HG03521 (cell line): ENCODE measurements around the gene ADAMTSL3.

ENCODE experiments used
- ATAC-seq: cut with Tn5 transposase; IDR thresholded peaks from one replicate; pipeline ENCODE4 v1.9.1; 2021; ENCODE audit warnings: mild to moderate bottlenecking, moderate library complexity; ENCODE audit not compliant: unreplicated experiment

The ADAMTSL3 gene

GRCh38 chr15:83654379-83655236, 685 bp downstream of the ADAMTSL3 start:
- no peak for ATAC-seq

GRCh38 chr15:83655237-83655616, 1.3 kb downstream of the ADAMTSL3 start:
- ATAC-seq, result no peak

- ATAC-seq, result no peak
These were observed 2.3 kb downstream of the ADAMTSL3 start for GRCh38 chr15:83656192-83656591.

- ATAC-seq, result no peak
These were observed 3.1 kb downstream of the ADAMTSL3 start for GRCh38 chr15:83656943-83657528.

GRCh38 chr15:83657549-83657948, 3.6 kb downstream of the ADAMTSL3 start:
- no peak for ATAC-seq

- no peak for ATAC-seq
These were observed 4.8 kb downstream of the ADAMTSL3 start for GRCh38 chr15:83658430-83659416.

GRCh38 chr15:83659417-83659812, 5.5 kb downstream of the ADAMTSL3 start:
- no peak for ATAC-seq

GRCh38 chr15:83665480-83665879, 11.6 kb downstream of the ADAMTSL3 start:
- ATAC-seq, result no peak

GRCh38 chr15:83670672-83671229, 16.8 kb downstream of the ADAMTSL3 start:
- ATAC-seq, result no peak

GRCh38 chr15:83671603-83672002, 17.7 kb downstream of the ADAMTSL3 start:
- no peak for ATAC-seq

- ATAC-seq, result no peak
These were observed 19.5 kb downstream of the ADAMTSL3 start for GRCh38 chr15:83673385-83673784.

GRCh38 chr15:83682476-83683088, 28.7 kb downstream of the ADAMTSL3 start:
- no peak for ATAC-seq

GRCh38 chr15:83685916-83686332, 32.0 kb downstream of the ADAMTSL3 start:
- ATAC-seq, result no peak

- no peak for ATAC-seq
These were observed 34.3 kb downstream of the ADAMTSL3 start for GRCh38 chr15:83688201-83688600.

- no peak for ATAC-seq
These were observed 36.8 kb downstream of the ADAMTSL3 start for GRCh38 chr15:83690676-83691075.

- ATAC-seq, result no peak
These were observed 39.0 kb downstream of the ADAMTSL3 start for GRCh38 chr15:83692746-83693581.

- no peak for ATAC-seq
These were observed 40.1 kb downstream of the ADAMTSL3 start for GRCh38 chr15:83694015-83694414.

GRCh38 chr15:83694536-83694935, 40.6 kb downstream of the ADAMTSL3 start:
- ATAC-seq, result no peak

GRCh38 chr15:83695246-83695645, 41.3 kb downstream of the ADAMTSL3 start:
- ATAC-seq, result no peak
